GM21390 (cell line): ENCODE measurements around the gene NCAPD2.

Source experiments
- ATAC-seq: cut with Tn5 transposase; IDR thresholded peaks from one replicate; pipeline ENCODE4 v1.9.1; 2021; ENCODE audit not compliant: unreplicated experiment

Gene NCAPD2

GRCh38 chr12:6493497-6494257, at the start of gene NCAPD2:
NCAPD2 (plus strand) TSS chr12:6494102; CDS start chr12:6495099, 997 bp downstream.
- ATAC-seq, result peak; percentile 78

DNA sequence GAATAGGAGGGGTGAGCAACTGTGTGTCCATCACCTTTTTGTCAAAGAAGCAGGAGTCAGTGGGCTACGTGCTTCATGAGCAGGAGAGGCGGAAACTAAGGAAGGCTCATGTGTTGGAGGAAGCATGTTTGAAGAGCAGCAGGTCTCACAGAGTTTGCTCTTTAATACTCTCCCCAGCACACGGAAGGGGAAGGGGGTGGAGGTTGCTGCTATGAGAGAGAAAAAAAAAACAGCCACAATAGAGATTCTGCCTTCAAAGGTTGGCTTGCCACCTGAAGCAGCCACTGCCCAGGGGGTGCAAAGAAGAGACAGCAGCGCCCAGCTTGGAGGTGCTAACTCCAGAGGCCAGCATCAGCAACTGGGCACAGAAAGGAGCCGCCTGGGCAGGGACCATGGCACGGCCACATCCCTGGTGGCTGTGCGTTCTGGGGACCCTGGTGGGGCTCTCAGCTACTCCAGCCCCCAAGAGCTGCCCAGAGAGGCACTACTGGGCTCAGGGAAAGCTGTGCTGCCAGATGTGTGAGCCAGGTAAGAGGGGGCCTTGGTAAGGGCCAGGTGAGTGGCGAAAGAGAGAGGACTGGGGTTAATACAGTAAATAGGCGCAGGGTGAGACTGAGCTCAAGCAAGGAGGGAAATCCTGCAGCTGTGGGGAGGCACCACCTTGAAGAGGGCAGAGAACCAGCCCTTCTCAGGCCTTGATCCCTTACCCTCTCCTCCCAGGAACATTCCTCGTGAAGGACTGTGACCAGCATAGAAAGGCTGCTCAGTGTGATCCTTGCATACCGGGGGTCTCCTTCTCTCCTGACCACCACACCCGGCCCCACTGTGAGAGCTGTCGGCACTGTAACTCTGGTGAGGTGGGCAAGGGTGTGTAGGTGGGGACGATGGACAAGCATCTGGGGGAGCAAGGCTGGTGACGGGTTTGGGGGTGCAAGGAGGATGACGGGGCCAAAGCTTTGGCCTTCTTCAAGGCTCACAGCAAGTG, 48.9 kb upstream of the NCAPD2 start, which contains the start of gene CD27:
Gene CD27, plus strand, starts transcription at position 252 of the 985 bp plus-strand sequence. Its CDS starts 141 bp downstream, at position 393.
- ATAC-seq, result no peak

DNA sequence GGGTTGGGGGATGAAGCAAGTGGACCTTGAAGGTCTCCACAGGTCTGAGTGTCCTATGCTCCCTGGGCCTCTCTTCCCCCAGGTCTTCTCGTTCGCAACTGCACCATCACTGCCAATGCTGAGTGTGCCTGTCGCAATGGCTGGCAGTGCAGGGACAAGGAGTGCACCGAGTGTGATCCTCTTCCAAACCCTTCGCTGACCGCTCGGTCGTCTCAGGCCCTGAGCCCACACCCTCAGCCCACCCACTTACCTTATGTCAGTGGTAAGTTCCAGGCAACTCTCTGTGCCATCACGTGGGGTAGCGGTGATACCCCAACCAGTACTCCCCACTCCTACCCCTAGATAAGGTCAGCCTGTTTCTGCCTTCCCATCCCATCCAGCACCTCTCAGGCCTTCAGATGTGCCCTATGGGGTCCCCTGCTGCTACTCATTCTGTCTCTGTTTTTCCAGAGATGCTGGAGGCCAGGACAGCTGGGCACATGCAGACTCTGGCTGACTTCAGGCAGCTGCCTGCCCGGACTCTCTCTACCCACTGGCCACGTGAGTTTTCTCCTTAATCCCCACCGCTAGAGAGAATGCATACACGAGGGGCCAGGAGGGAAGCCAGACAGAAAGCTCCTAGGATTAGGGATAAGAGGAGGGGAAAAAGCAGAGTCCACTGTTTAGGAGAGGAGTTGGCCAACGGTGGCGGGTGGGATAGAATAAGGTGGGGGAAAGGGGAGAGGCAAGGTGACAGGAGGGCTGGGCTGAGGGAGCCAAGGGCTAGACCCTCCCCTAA, 43.6 kb upstream of the NCAPD2 start:
- ATAC-seq, result no peak

DNA sequence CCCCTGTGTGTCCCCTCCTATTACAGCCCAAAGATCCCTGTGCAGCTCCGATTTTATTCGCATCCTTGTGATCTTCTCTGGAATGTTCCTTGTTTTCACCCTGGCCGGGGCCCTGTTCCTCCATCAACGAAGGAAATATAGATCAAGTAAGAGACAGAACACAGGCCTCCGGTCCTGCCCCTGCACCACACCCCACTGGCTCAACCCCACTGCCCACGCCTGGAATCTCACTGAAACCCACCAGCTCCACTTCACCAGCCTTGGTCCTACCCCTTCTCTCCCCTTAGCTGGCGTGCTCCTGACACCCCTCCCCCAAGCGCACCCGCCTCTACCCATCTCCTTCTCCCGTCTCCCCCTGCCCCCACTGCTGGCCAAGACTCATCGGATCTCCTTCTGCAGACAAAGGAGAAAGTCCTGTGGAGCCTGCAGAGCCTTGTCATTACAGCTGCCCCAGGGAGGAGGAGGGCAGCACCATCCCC, 43.0 kb upstream of the NCAPD2 start:
- ATAC-seq, result no peak

- peak; percentile 54 for ATAC-seq
Measured at GRCh38 chr12:6451348-6452244, 42.3 kb upstream of the NCAPD2 start, which contains the start of gene TAPBPL. TAPBPL (plus strand) TSS chr12:6452042; CDS start chr12:6452249, 207 bp downstream.

DNA sequence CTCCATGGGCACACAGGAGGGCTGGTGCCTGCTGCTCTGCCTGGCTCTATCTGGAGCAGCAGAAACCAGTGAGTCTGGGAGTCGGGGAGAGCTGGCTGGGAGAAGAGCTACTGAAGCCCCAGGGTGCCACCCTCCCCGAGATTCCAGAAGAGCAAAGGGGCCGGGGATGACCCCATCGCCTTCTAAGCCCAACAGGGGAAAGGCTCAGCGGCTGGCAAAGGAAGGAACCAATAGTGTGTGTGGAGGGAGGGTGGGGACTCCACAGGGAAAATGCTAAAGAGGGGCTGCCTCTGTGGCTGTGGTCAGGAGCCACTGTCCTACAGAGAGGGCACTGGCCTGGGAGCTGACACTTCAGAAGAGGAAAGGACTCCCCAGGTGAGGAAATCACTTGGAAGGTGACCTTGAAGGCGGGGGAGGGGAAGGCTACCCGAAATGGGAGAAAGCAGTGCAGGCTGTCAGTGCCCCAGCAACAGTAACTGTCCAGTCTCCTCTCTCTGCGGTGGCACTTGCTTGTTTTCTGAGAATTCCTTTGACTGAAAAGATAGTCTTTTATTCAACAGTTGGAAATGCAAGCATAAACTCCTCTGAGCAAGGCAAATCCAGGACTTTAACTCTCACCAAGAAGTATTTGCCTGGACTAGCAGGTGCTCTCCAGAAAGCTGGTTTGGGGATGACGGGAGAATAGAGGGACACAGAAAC, 41.5 kb upstream of the NCAPD2 start:
- ATAC-seq, result no peak

GRCh38 chr12:6452944-6453630, 40.8 kb upstream of the NCAPD2 start:
- ATAC-seq, result no peak

GRCh38 chr12:6457220-6457945, 36.5 kb upstream of the NCAPD2 start:
- no peak for ATAC-seq

DNA sequence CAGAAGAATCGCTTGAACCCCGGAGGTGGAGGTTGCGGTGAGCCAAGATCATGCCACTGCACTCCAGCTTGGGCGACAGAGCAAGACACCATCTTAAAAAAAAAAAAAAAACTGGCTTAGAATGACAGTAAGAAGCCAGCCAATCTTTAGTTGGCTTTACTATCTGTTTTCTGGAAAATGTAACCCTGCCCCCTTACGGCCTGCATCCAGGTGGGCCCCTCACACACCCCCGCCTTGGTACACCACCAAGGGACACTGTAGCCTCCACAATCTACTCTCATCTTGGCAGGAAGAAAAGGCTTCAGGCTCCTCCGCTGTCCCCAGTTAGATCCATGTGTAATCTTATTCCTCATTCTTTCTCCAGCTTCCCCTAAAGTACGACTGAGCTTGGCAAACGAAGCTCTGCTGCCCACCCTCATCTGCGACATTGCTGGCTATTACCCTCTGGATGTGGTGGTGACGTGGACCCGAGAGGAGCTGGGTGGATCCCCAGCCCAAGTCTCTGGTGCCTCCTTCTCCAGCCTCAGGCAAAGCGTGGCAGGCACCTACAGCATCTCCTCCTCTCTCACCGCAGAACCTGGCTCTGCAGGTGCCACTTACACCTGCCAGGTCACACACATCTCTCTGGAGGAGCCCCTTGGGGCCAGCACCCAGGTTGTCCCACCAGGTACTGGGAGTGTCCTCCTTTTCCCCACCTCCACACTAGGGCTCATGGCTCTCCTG, 35.5 kb upstream of the NCAPD2 start:
- no peak for ATAC-seq

- ATAC-seq, result no peak
Measured at GRCh38 chr12:6459004-6459337, 34.9 kb upstream of the NCAPD2 start.

GRCh38 chr12:6460751-6461371, 33.0 kb upstream of the NCAPD2 start:
- no peak for ATAC-seq

DNA sequence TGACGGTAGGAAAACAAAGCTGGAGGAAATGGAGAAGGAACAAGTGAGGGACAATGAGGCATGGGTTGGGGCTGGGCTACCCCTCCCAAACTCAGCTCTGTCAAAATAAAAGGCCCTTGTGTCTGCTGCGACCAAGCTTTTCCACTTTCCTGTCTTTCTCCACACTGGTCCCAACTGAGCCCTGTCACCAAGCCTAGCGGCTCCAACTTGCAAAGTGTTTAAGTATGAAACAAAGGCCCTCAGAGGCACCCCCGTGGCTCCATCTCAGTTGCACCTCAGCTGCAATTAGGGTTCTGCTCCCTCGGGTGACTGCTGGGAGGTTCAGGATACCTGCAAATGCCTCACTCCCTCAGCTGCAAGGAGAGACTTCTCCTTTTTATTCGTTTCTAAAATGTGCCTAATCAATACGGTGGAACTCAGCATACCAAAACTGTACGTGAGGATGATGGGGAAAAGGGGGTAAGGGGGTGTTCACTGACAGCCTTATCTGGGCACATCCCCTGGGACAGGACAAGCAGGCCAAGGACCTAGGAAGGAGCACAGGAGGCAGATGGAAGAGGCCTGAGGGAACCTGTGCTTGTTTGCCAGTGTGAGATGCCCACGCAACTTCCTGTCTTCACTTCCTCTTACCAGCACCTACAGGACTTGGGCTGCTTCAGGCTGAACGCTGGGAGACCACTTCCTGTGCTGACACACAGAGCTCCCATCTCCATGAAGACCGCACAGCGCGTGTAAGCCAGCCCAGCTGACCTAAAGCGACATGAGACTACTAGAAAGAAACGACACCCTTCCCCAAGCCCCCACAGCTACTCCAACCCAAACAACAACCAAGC, 32.3 kb upstream of the NCAPD2 start:
- ATAC-seq, result peak; percentile 80

- ATAC-seq, result peak; percentile 1
Measured at GRCh38 chr12:6462234-6462995, 31.5 kb upstream of the NCAPD2 start.

DNA sequence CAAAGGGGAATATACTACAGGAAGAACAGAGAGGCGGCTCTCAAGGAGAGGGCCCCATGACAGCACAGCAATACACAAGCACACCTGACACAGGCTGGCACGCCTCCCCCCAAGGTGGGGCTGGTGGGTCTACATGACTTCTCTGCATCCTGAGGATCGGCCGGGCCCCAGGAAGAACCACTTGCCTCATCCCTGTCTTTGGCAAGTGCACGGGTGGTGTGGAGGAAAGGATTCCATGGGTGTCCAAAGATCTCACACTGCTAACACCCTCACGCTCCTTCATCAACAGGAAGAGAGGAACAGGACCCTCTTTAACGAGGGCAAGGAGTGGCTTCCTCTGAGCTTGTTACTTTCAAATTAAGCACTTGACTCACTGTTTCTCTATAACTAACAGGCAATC, 30.7 kb upstream of the NCAPD2 start:
- no peak for ATAC-seq

DNA sequence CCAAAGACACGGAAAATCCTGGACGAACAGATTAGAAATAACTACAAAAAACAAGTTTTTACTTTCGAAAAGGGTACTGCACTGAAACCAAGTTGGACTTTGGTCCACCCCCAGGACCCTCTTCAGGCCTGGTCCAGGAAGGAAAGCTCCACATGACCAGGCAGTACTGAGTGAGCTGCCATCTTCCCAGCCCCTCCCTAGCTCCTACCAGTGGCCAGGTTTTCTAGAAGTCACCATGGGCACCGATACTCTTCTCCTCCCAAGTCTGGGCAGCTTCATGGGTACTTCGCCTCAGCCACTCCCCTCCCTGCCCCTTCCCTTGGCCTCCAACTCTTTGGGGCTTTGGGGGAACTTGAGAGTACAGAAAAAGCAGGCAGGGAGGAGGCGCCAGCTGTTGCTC, 30.0 kb upstream of the NCAPD2 start:
- ATAC-seq, result no peak
